HG03469 (cell line): Measurements from ENCODE around the gene TAF1B.
A peak's percentile ranks its signal among the peaks of the same experiment; 100 is the strongest.
"Not testable (repeated sequence)": the region's sequence is repeated elsewhere in the genome, so short reads cannot be mapped to it uniquely, and the experiment has no call there.

Experiments
- ATAC-seq: cut with Tn5 transposase; IDR thresholded peaks from one replicate; pipeline ENCODE4 v1.9.1; 2021; ENCODE audit warnings: mild to moderate bottlenecking, moderate library complexity, moderate number of reproducible peaks; ENCODE audit not compliant: unreplicated experiment

TAF1B gene

DNA sequence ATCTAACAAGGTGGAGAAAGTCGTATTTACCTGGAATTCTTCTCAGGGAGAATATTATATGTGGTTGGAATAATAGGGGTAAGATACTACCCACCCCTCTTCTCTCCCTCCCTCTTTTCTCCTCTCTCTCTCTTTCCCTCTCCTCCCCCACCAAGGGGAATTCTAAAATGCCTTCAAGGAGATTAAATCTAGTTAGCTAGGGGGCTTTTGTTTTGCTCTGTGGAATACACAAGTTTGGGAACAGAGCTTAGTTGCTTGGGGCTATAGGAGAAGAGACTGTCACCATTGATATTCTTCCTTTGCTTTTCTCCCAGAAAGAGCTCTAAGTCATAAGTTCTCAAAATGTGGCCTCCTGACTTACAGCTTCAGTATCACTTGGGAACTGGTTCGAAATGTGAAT lies 34.5 kb downstream of the TAF1B start:
- ATAC-seq: no peak

DNA sequence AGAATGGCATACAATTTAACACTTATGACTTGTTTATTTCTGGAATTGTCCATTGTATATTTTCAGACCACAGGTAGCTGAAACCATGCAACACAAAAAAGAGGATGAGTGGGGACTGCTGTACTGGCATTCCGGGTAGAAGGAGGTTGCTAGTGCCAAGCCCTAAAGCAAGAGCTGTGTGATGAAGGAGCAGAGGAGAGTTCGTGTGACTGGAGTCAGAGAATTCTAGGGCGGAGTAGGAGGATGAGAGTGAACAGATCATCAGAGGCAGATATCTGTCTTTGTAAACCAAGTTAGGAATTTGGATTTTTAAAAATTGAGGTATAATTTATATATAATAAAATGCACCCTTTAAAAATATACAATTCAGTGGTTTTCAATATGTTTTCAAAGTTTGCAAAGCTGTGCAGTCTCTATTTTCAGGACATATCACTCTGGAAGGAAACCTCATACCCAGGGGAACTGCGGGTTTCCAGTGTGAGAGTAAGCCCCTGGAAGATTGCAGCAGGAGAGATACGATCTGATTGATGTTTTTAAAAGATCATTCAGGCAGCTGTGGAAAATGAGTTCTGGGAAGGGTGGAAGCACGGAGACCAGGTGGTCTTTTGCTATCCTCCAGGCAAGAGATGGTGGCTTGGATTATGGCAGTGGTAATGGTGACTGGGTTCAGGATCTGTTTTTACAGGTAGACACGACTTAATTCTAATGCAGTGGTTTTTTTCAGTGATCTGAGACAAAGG lies 36.4 kb downstream of the TAF1B start:
- no peak for ATAC-seq

DNA sequence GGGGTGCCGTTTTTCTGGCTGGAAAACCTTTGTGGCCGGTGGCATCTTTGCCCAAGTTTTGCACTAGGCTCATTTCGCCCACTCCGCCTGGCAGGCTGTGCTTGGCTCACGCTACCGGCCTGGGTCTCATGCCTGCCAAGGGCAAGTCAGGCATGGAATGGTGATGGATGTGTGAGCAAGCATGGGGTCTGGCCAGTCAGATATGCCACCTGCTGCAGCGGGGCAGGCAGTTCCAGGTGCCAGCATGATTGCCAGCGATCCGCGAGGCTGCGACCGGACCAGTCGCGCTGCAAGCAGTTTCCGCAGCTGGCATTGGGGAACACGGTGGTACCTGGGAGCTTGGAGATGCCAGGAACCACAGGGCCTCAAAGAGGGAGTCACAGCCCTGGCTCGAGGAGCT lies 40.6 kb downstream of the TAF1B start:
- no peak for ATAC-seq

DNA sequence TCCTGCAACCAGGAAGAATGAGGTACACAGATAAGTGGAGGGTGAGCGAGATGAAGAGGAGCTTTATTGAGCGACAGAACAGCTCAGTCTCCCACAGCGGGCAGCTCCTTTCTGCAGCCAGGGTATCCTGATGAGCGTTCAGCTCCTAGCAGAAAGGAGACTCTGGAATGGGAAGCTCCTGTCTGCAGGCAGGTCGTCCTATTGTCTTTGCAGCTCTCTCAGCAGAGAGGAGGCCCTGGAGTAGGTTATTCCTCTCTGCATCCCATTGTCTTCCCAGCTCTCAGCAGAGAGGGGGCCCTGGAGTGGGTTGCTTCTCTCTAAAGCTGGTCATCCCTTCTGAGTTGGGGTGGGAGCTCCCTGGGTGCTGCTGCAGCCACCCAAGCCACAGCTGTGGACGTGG lies 41.2 kb downstream of the TAF1B start:
- no peak for ATAC-seq

DNA sequence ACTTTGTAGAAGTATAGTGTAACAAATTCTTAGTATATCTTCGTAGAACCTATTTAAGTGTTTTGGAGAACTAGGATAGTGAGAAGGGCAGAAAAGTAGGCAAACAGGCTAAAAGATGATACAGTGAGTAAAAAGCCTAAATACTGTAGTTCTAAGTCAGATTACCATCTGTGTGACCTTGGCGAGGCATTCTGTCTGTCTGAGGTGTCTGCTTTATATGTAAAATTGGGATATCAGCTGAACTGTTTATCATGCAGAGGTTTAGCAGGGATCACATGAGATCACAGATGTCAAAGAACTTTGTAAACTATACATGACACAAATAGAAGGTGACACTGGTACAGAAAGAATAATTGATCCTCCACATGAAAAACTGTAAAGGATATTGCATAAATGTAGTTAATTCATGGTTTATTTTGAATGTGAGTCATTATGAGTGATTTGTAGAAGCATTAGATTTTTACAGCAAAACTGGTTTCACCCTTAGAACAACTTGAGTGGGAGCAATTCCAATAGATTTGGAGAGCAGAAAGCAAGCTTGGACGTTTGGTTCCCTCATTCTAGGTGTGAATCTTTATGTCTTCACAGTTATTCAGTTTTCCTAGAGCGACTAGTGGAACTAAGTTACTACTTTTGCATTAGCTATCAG lies 41.9 kb downstream of the TAF1B start:
- ATAC-seq: no peak

DNA sequence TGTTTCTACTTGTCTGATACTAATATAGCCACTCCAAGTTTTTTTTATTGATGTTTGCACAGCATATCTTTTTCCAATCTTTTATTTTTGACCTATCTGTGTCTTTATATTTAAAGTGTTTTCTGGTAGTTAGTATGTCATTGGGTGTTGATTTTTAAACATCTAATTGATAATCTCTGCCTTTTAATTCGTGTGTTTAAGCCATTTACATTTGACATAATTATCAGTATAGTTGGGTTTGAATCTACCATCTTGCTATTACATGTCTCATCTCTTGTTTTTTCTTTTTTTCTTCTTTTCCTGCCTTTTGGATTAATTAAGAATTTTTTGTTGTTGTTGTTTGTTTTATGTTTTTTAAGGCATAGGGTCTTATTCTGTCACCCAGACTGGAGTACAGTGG lies 44.2 kb downstream of the TAF1B start:
- ATAC-seq: no peak

DNA sequence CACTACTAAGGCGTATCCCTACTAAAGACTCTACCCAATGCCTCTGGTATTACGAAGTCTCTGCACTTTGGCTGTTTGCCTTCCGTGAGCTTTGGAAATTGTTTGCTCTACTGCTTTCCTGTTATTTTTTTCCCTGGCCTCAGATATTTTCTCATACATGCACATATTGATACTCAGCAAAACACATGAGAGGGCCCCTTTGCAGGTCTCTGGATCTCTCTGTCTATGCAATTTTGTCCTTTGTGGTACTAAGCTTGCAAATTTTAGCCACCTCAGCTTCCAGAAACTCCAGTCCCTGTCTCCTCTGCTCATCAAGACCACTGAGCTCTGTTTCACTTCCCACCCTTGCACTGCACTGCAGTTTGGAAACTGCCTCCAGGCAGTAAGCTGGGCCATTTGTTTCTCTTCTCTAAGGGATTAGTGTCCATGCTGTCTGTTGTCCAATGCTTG lies 46.6 kb downstream of the TAF1B start:
- ATAC-seq: no peak

DNA sequence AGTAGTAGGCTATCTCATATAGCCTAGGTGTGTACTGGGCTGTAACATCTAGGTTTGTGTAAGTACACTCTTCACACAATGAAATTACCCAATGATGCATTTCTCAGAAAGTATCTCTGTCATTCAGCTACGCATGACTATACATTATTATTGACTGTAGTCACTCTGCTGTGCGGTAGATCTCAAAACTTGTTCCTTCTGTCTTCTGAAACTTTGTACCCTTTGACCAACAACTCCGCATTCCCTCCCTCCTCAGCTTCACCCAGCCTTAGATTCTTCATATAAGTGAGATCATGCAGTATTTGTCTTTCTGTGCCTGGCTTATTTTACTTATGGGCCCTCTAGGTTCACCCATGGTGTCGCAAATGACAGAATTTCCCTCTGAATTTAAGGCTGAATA lies 49.0 kb downstream of the TAF1B start:
- no peak for ATAC-seq

DNA sequence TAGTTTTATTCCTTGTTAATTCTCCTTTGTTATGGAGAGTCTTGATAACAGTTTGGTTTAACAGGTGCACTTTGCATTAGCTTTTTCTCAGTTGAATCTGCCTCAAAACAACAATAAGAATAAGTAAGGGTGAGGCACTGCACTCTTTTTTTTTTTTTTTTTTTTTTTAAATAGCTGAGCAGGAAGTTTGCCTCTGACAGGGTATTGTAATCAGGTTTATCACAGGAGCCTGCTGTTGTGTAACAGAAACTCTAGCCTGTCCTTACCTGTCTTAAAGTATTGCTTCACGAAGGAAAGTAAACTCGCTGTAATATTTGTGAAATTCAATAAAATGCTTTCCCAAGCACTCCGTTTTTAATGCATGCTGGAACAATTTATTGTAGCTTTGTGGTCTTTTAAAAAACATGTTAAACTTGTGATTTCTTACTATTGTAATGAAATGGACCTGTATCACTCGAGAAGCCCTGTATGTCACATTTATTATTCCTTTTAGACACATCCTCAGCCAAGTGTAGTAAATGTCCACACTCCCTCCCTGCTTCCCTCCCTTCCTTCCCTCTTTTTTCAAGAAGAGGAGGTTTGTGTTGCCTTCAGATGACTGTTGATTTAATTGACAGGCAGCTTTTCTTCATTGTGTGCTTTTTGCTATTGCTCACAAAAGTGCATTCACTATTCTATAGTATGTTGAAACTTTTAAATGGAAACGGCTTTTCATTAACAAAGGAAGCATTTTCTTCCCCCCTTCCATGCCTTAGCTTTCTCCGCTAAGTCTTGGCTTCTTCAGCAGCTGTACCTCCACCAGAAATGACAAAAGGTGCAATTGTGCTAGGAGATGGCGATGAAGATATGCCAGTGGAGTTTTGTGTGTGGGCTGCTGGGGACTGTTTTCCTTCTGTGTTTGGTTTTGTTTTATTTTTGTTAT lies 52.7 kb downstream of the TAF1B start:
- ATAC-seq: no peak

DNA sequence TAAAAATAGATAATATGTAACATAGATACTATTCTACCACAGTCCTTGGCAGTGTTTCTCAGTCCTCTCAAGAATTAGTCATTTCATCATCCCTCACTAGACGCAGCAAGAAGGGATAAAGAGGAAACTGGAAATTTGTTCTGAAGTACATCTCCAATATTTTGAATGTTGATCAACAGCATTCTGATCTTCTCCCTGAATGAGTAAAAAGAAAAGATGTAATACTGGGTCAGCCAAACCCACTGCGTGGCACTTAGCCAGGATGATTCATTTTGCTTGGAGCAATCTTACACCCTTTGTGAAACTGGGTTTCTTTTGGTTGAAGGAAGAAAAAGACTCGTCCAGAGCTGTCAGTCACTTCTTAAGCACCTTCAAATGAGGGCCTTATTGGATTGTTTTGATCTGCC lies 54.1 kb downstream of the TAF1B start:
- peak; percentile 59 for ATAC-seq

DNA sequence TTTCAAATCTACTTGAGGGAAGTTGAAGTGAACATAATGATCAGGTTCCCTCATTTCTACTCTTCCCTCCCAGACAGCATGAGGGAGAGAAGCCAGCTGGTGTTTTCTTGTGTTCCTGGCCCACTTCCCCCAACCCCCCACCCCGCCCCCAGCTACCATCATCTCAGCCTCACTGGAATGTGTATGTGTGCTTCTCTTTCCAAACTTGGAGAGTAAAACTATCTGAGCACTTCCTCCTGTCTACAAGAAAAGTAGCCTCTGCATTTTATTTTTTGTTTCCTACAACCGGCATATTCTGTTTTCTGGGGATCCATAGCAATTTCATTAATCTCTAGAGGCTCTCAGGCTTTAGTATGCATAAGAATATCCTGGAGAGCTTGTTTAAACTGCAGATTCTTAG lies 54.6 kb downstream of the TAF1B start:
- no peak for ATAC-seq

DNA sequence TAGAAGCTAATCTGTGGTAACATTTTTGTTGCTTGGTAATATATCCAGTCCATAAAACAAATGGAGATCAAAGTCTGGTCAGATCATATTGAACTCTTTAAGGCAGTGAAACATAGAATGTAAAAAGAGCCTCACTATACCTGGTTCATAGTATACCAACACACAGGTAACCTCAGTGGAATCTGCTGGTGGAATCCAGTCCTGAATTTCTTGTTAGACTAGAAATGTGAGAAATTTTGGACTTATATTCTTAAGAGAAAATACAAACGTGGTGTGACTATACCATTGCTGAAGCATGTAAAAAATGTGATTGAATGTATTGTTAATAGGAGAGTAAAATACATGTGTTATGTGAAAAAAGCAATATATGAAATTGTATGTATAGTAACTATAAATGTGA lies 62.1 kb downstream of the TAF1B start:
- no peak for ATAC-seq

DNA sequence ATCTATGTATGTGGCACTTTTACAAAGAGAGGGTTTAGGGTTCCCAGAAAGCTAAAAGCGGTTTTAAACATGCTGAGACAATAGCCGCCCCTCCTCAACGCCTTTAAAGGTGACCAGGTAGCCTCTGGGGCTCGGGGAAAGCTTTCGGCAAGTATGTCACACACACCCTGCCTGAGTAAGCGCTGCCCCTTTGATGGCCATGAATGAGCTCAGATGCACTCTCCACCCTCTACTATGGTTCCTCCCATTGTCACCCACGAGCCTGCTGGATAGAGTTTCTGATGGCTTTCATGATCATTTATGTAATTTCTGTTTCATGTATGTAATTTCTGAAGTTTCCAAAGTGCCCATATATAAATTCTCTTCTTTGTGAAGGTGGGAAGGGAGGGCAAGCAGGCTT lies 64.1 kb downstream of the TAF1B start:
- no peak for ATAC-seq

DNA sequence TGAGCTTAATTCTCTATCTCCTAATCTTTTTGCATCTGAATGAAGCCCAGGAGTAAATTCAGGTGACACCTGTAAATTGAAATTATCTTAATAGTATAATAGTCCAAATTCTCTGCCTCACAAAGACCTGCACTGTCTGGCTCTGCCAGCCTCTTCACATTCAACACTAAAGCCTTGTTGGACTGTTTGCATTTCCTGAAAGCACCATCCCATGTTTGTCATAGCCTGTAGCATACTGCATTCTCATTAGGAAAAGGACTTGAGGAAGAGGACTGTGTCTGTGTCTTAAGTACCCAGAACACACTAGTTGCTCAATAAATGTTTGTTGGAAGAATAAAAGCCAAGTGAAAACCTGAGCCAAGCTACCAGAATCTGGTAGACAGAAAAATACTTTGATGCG lies 65.4 kb downstream of the TAF1B start:
- no peak for ATAC-seq

DNA sequence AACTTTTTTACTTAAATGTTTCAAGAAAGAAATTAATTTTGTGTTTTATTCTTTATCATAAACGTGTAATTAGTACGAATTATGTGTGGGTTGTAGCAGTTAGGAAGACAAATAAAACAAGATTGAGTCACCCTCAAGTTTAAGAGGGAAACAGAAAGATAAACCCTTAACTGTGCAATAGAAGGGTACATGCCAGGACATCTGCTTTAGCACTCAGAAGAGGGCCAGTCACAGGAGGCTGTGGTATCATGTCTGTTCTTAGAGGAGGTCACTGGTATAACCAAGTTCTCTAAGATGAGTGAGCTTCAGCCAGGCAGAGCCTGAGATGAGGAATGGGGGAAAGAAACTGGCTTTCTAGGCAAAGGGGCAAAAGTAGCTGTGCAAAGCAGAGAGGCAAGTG lies 65.8 kb downstream of the TAF1B start:
- ATAC-seq: no peak

DNA sequence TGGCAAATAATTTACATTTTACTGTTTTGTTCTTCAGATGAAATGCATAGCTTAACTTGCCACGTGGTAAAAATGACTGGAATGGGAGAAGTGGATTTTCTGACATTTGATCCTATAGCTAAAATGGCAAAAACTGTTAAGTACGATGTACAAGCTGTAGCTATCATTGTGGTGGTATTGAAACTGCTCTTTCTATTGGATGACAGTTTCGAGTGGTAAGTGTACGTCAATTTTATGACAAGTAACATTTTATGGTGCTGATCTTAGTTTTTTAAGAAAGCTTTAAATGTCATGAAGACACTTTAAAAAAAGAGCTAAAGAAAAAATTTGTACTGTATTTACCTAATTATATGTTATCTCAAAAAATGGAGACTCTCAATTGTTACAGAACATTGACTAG lies 67.4 kb downstream of the TAF1B start:
- no peak for ATAC-seq

DNA sequence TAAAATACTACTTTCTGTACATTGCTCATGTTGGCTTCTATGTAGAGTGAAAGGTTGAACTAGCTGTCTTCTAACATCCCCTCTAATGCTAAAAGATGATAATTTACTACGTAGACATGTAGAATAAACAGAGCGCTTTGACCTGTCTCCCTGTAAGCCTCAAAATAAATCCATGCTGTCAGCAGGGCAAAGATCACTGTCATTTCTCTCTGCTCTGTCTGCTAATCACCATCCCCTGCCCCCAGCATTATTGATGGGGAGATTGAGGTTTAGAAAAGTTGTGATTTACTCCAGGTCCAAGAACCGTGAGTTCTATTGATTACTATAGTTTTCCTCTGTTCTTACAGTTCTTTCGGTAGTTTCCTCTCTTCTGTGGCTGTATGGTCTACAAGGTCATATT lies 69.2 kb downstream of the TAF1B start:
- no peak for ATAC-seq

DNA sequence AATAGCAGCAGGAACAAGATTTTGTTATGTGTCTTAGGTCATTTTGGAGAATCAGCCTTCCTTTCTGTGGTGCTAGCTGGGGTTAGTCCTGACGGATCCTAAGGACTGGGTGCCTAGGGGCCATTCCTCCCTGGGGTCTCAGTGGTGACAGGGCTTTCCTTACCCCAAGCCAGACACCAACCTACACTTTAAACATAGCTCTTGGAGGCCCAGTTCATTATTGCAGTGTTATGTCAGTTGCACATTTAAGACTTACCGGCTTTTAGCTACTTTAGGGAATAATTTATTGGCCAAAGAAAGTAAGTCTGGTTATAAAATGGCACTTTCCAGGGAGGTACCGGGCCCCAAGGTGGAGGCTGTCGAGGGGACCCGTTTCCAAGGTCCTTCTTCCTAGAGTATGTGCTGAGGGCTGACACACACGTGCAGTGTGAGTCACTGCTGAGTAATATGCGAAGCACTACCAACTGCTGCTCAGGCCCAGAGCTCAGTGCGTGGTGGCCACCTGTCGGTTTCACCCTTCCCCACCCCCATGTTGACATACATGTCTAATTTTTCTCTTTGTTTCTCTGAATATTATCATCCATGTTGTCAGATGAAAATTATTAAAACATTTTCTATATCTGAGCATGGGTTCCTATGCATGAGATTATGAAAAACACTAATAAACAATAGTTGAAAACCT lies 71.3 kb downstream of the TAF1B start:
- ATAC-seq: peak; percentile 98

DNA sequence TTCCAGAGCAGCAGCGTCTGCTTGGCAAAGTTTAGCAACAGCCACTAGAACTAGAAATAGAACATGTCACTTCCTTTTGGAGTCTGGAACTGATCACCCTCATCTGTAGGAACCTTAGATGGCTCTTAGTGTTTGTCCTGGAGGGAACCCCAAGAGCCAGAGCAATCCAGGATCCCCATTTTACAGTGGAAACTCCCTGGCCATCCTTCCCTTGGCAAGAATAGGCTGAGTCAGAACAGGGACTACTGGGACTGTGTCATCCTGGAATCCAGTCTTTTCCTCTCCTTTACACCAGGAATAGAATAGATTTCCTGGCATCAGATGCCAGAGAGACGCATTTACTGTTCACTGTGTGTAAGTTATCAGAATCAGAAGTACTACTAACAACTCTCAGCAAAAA lies 75.0 kb downstream of the TAF1B start:
- ATAC-seq: no peak

DNA sequence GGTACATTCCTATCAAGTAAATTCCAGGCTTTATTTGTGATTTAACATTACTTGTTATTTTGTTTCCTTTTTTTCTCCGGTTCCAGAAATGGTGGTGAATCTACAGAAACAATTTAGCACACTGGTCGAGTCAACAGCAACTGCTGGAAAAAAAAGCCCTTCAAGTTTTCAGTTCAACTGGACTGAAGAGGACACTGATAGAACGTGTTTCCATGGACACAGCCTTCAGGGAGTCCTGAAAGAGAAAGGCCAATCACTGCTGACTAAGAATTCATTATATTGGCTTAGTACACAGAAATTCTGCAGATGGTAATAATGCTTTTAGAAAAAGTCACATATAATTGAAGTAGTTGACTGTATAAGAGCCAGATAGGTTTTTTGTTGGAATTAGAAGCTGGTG lies 76.2 kb downstream of the TAF1B start:
- ATAC-seq: no peak

DNA sequence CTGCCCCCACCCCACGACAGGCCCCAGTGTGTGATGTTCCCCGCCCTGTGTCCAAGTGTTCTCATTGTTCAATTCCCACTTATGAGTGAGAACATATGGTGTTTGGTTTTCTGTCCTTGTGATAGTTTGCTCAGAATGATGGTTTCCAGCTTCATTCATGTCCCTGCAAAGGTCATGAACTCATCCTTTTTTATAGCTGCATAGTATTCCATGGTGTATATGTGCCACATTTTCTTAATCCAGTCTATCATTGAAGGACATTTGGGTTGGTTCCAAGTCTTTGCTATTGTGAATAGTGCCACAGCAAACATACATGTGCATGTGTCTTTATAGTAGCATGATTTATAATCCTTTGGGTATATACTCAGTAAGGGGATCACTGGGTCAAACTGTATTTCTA lies 83.7 kb downstream of the TAF1B start:
- not testable (repeated sequence) for ATAC-seq
